Measurements from ENCODE around the gene HDC. TPM values are rescaled to one million over a fixed set of nuclear protein-coding genes. Genes with fewer than 3 reads are reported as not detected.

HDC gene
- total RNA-seq, 1 experiment from 2014 or later, result not detected

GRCh38 chr15:50227076-50227475, 38.5 kb downstream of the HDC start:
- no peak for DNase-seq (ENCODE audit: low read depth, low spot score)
- Histone ChIP-seq H3K27me3 (ENCODE audit: insufficient read depth, low read length) (no peaks in the 10 kb centered on the region), H3K4me1 (ENCODE audit: control insufficient read depth in 1 of 2, insufficient read depth in 2 of 2, low read length in 2 of 2) (no peaks in the 10 kb centered on the region), H3K4me2 (ENCODE audit: low read length) (no peak overlapping the region), H3K9ac (ENCODE audit: low read length) (no peak overlapping the region), H3K27ac (ENCODE audit: low read depth, low read length) (no peak overlapping the region), H3K9me2 (ENCODE audit: insufficient read depth) (no peaks in the 10 kb centered on the region), H3K79me2 (ENCODE audit: insufficient read depth, low read length) (no peaks in the 10 kb centered on the region), H3K36me3 (ENCODE audit: control insufficient read depth in 1 of 2, insufficient read depth in 2 of 2, low read length in 2 of 2) (no peaks in the 10 kb centered on the region; a peak in 1 of 4 replicates), H2AFZ (ENCODE audit: low read depth, low read length, poor library complexity, severe bottlenecking) (no peak overlapping the region), H4K20me1 (ENCODE audit: insufficient read depth) (no peaks in the 10 kb centered on the region), H3K4me3 (replicated peaks in 1 of 2; ENCODE audit: low read depth in 1 of 2, low read length in 2 of 2) (no peak overlapping the region), H3K9me3 (ENCODE audit: control insufficient read depth in 1 of 2, insufficient read depth in 1 of 2, low read depth in 1 of 2, low read length in 2 of 2) (no peaks in the 10 kb centered on the region)
- TF ChIP-seq ZNF274 (IDR thresholded peaks at IDR 0.05; ENCODE audit: low read depth, low read length) (no peak), JUND (IDR thresholded peaks at IDR 0.05) (no peak), ZBTB33 (IDR thresholded peaks at IDR 0.05; ENCODE audit: extremely low read depth, insufficient replicate concordance, low read length) (no peak), POLR2AphosphoS5 (IDR thresholded peaks at IDR 0.05; ENCODE audit: low read depth, low read length) (no peak), CEBPB (IDR thresholded peaks at IDR 0.05; ENCODE audit: low read depth) (no peak), REST (IDR thresholded peaks at IDR 0.05; ENCODE audit: low read depth) (no peak), ELF1 (IDR thresholded peaks at IDR 0.05; ENCODE audit: borderline replicate concordance, low read depth) (no peak), SIN3A (IDR thresholded peaks at IDR 0.05; ENCODE audit: low read depth) (no peak), MAX (IDR thresholded peaks at IDR 0.05) (no peak), POLR2A (IDR thresholded peaks at IDR 0.05; ENCODE audit: borderline replicate concordance, extremely low read depth, insufficient read depth, insufficient read length) (no peak), RAD21 (IDR thresholded peaks at IDR 0.05; ENCODE audit: low read depth) (no peak), YY1 (IDR thresholded peaks at IDR 0.05; ENCODE audit: extremely low read depth, insufficient replicate concordance, low read depth, low read length) (no peak), CTCF (IDR thresholded peaks at IDR 0.05 in 2 of 3, conservative IDR thresholded peaks at IDR 0.05 in 1 of 3; ENCODE audit: borderline replicate concordance in 1 of 3, insufficient read depth in 1 of 3, low read depth in 2 of 3, low read length in 2 of 3) (no peak), EGR1 (IDR thresholded peaks at IDR 0.05; ENCODE audit: low read depth) (no peak), SRF (IDR thresholded peaks at IDR 0.05; ENCODE audit: low read depth) (no peak), CBX3 (IDR thresholded peaks at IDR 0.05; ENCODE audit: low read depth) (no peak)
- POLR2A ChIA-PET, result no interaction called here
- CTCF ChIA-PET, result no interaction called here
- RAD21 ChIA-PET (ENCODE audit: low non-redundant PET in 1 of 2, low total read pairs in 2 of 2, uncharacterized antibody in 2 of 2, unreplicated experiment in 2 of 2), result no interaction called here
- no peak for ATAC-seq
- intact Hi-C loops (cut with micrococcal nuclease), result no loop called here
- no TSS peak for BruUV-seq (replicated peaks)
